RWPE2 (cell line): ENCODE data around the gene SIDT2.

Experiments used
- ATAC-seq: fragments of 200-7000 bp; cut with Tn5 transposase; 3 replicates; pipeline ENCODE4 v1.9.1; 2021; ENCODE audit warnings: low read depth
- DNase-seq: peaks from one replicate; pipeline ENCODE4 v3.0.0-alpha.2; 2020; ENCODE audit warnings: low spot score
- H3K27ac ChIP-seq: fragments of 450-650 bp; 2 replicates; pipeline ENCODE4 v1.5.1; 2017; ENCODE audit warnings: mild to moderate bottlenecking; ENCODE audit not compliant: poor library complexity, severe bottlenecking
- H3K27me3 ChIP-seq: fragments of 250-450 bp; sonication (Bioruptor Pico); 2 replicates; pipeline ENCODE4 v1.5.1; 2021; ENCODE audit warnings: mild to moderate bottlenecking, moderate library complexity; ENCODE audit not compliant: insufficient read depth, poor library complexity, severe bottlenecking
- H3K36me3 ChIP-seq: fragments of 250-450 bp; sonication (Bioruptor Pico); 2 replicates; pipeline ENCODE4 v1.5.1; 2020; ENCODE audit warnings: low read depth, mild to moderate bottlenecking, moderate library complexity
- H3K4me1 ChIP-seq: fragments of 250-450 bp; sonication (Bioruptor Pico); 2 replicates; pipeline ENCODE4 v1.5.1; 2021; ENCODE audit warnings: mild to moderate bottlenecking, moderate library complexity; ENCODE audit not compliant: insufficient read depth, poor library complexity, severe bottlenecking
- H3K4me3 ChIP-seq: fragments of 250-450 bp; sonication (Bioruptor Pico); 2 replicates; pipeline ENCODE4 v1.5.1; 2021; ENCODE audit warnings: mild to moderate bottlenecking, moderate library complexity; ENCODE audit not compliant: severe bottlenecking
- H3K9me3 ChIP-seq: fragments of 250-450 bp; sonication (Bioruptor Pico); 2 replicates; pipeline ENCODE4 v1.5.1; 2021; ENCODE audit warnings: mild to moderate bottlenecking, moderate library complexity; ENCODE audit not compliant: severe bottlenecking
- TF ChIP-seq, protein P1 (sequence below): fragments of 450-650 bp; IDR thresholded peaks from one replicate; pipeline ENCODE4 v1.5.1; 2017; ENCODE audit warnings: mild to moderate bottlenecking, moderate library complexity; ENCODE audit not compliant: poor library complexity, severe bottlenecking

Gene SIDT2

DNA sequence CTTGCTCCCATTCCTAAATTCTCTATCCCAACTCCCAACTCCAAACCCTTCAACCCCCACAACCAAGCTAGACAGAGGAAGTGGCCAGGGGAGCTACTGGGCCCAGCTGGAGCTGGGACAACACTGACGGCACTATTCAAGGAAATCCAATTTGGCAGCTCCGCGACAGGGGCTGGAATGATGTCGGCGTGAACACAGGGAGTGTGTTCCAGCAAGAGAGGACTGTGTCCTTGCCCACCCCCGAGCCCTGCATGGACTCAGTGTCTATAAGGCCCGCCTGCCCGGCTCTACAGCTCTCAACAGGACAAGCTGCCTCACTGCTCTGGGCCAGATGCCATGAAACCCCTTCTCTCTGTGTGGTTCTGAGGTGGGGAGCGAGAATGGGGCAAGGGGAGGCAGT, 42.0 kb downstream of the SIDT2 start:
- Histone ChIP-seq H3K36me3 (peaks cover 47% of the 10 kb centered on the region), H3K27me3 (no peaks in the 10 kb centered on the region), H3K27ac (no peak overlapping the region), H3K4me1 (no peaks in the 10 kb centered on the region), H3K9me3 (no peaks in the 10 kb centered on the region), H3K4me3 (no peak overlapping the region)
- DNase-seq: peak; percentile 30
- ATAC-seq: no peak
- TF ChIP-seq, protein P1, sequence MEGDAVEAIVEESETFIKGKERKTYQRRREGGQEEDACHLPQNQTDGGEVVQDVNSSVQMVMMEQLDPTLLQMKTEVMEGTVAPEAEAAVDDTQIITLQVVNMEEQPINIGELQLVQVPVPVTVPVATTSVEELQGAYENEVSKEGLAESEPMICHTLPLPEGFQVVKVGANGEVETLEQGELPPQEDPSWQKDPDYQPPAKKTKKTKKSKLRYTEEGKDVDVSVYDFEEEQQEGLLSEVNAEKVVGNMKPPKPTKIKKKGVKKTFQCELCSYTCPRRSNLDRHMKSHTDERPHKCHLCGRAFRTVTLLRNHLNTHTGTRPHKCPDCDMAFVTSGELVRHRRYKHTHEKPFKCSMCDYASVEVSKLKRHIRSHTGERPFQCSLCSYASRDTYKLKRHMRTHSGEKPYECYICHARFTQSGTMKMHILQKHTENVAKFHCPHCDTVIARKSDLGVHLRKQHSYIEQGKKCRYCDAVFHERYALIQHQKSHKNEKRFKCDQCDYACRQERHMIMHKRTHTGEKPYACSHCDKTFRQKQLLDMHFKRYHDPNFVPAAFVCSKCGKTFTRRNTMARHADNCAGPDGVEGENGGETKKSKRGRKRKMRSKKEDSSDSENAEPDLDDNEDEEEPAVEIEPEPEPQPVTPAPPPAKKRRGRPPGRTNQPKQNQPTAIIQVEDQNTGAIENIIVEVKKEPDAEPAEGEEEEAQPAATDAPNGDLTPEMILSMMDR: no peak

DNA sequence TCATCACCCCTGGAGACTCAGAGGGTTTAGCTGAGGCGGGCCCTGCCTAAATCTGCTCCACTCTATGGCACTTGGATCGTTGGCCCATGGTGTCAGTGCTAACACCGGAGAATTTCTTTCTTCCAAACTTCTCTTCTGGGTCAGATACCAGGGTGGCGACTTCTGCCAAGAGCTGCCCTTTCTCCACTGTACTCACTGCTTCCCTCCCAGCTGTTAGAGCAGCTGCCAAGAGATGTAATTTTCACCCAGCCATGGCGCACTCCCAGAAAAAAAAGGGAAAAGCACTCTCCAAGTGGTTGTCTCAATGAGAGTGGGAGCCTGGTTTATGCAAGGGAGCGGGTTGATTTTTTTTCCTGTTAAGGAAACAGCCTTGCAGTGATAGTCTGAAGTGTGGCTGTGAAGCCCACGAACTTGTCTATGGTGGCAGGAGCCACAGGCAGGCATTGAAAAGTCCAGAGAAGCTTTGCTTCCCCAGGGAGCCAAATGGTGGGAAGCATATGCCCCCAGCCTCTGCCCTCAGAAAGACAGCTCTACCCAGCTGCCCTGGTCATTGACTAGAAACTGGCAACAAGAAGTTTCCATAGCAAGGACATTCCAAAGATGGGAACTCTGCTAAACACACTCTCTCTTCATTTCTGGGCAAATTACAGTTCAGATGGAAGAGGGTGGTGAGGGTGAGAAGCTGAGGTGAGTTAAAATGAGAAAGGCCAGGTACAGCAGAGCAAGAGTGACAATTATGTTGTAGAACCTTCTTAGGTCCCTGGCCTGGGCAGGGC, 42.6 kb downstream of the SIDT2 start:
- no peaks in the 10 kb centered on the region for H3K9me3 ChIP-seq
- TF ChIP-seq, protein P1: no peak
- DNase-seq (no peak), ATAC-seq (no peak)
- peak overlapping the region; percentile 19 for H3K27ac ChIP-seq
- no peaks in the 10 kb centered on the region for H3K4me1 ChIP-seq
- H3K4me3 ChIP-seq: no peak overlapping the region
- H3K27me3 ChIP-seq: no peaks in the 10 kb centered on the region
- H3K36me3 ChIP-seq: peaks cover 51% of the 10 kb centered on the region

DNA sequence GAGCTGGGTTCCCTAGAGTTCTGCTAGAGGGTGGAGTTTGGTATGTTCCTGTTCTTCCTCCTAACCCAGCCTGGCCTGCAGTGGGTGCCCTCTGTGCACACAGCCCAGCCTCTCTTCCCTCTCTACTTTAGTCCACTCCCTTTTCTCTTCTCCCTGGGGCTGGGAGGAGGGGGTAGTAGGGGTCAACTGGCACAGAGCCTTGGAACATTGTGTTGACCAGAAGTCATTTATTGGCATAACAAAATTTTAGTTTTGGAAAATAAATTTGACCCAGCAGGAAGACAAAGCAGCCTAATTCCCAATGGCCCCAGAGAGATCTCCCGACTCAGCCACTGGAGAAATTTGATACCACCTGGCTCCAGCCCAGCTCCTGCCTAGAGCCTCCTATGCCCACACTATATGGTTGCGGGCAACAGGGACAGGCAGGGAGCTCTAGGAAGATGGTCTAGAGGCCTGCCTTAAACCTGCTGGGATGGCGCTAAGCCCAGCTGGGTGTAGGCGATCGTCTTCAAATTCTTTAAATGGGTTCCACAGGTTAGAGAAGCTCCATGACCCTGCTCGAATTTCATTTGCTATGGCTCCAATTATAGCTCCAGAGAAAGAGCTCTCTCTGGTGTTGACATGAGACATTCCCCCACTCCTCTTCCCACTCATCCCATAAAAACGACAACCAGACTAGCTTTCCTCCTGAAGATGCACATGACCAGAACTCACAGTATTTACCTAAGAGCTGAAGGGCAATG, 43.4 kb downstream of the SIDT2 start:
- Histone ChIP-seq H3K27me3 (no peaks in the 10 kb centered on the region), H3K4me1 (no peaks in the 10 kb centered on the region), H3K4me3 (no peak overlapping the region), H3K36me3 (peaks cover 54% of the 10 kb centered on the region), H3K27ac (peak overlapping the region; percentile 19), H3K9me3 (no peaks in the 10 kb centered on the region)
- TF ChIP-seq, protein P1: no peak
- peak; percentile 59 for ATAC-seq
- DNase-seq: peak; percentile 27

DNA sequence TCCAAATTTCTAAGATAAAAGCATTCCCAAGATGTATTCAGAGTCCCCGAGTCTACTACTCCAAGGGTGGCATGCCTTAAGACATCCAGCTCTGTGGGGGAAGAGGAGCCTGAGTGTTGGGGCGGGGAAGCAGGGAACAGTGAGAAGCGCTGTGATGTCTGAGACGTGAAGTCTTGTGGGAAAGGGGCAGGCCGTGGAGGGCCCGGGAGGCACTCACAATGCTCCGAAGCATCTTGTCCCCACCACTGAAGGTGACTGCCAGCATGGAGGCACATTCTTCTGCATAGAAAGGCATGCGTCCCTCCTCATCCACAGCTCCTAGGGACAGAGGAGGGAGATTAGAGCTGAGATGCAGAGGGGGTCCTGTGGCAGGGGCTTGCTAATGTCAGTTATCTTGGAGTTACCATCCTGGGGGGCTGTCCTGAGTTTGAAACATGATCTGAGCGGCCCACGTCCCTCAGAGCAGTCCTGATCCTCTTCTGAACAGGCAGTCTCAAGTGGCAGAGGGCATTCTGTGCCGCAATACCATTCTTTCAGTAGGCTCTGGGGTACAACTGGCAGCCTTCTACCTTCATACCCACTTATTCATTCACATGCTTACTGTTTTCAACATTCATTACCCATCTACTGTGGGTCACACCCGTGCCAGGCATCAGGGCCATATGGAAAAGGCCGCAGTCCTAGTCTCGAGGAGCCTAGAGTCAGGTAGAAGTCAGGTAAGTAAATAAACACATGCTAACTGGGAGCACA, 44.6 kb downstream of the SIDT2 start:
- Histone ChIP-seq H3K27ac (no peak overlapping the region), H3K9me3 (no peaks in the 10 kb centered on the region), H3K4me3 (no peak overlapping the region), H3K27me3 (no peaks in the 10 kb centered on the region), H3K36me3 (peaks cover 63% of the 10 kb centered on the region), H3K4me1 (no peaks in the 10 kb centered on the region)
- no peak for ATAC-seq
- DNase-seq: peak; percentile 12
- TF ChIP-seq, protein P1: no peak
